ENCODE measurements around the gene ZSCAN32. TPM values are rescaled to one million over a fixed set of nuclear protein-coding genes. Genes with fewer than 3 reads are reported as not detected.

The ZSCAN32 gene
- total RNA-seq, 1 donor: 14.8 TPM

- no peak for DNase-seq (ENCODE audit: insufficient read length, low spot score, missing footprints)
- no peak for TF ChIP-seq CTCF (IDR thresholded peaks at IDR 0.05; ENCODE audit: extremely low read depth, low read depth, low read length)
- no peaks in the 10 kb centered on the region for H3K4me1 ChIP-seq (ENCODE audit: insufficient read depth, low read length)
- no peaks in the 10 kb centered on the region for H3K27me3 ChIP-seq (ENCODE audit: insufficient read depth, low read length)
- no peaks in the 10 kb centered on the region for H4K20me1 ChIP-seq (ENCODE audit: insufficient read depth, low read length)
- no peak overlapping the region for H3K4me2 ChIP-seq (ENCODE audit: insufficient read depth, low read length)
- no peak overlapping the region for H2AFZ ChIP-seq (ENCODE audit: low read length)
- peaks cover 34% of the 10 kb centered on the region for H3K9me3 ChIP-seq (ENCODE audit: low read depth, low read length)
- H3K79me2 ChIP-seq (ENCODE audit: insufficient read depth, low read length): peaks cover 8% of the 10 kb centered on the region
- H3K36me3 ChIP-seq (ENCODE audit: insufficient read depth, low read length): peaks cover 52% of the 10 kb centered on the region
- H3K4me3 ChIP-seq (ENCODE audit: insufficient read depth, low read length): no peak overlapping the region
- no peak overlapping the region for H3K27ac ChIP-seq (ENCODE audit: low read depth, low read length)
These were observed 7.9 kb upstream of the ZSCAN32 start for GRCh38 chr16:3408561-3409197.

GRCh38 chr16:3401719-3402397, 1.1 kb upstream of the ZSCAN32 start:
- H3K27me3 ChIP-seq (ENCODE audit: insufficient read depth, low read length): no peaks in the 10 kb centered on the region
- H3K9me3 ChIP-seq (ENCODE audit: low read depth, low read length): peaks cover 5% of the 10 kb centered on the region
- H3K4me3 ChIP-seq (ENCODE audit: insufficient read depth, low read length): peak overlapping the region; percentile 98
- H3K79me2 ChIP-seq (ENCODE audit: insufficient read depth, low read length): peaks cover 53% of the 10 kb centered on the region
- peak overlapping the region; percentile 72 for H3K27ac ChIP-seq (ENCODE audit: low read depth, low read length)
- no peak for TF ChIP-seq CTCF (IDR thresholded peaks at IDR 0.05; ENCODE audit: extremely low read depth, low read depth, low read length)
- H3K4me1 ChIP-seq (ENCODE audit: insufficient read depth, low read length): peaks cover 13% of the 10 kb centered on the region
- H4K20me1 ChIP-seq (ENCODE audit: insufficient read depth, low read length): peaks cover 4% of the 10 kb centered on the region
- peak; percentile 79 for DNase-seq (ENCODE audit: insufficient read length, low spot score, missing footprints)
- peak overlapping the region; percentile 95 for H2AFZ ChIP-seq (ENCODE audit: low read length)
- H3K36me3 ChIP-seq (ENCODE audit: insufficient read depth, low read length): peaks cover 45% of the 10 kb centered on the region
- peak overlapping the region; percentile 90 for H3K4me2 ChIP-seq (ENCODE audit: insufficient read depth, low read length)

- Histone ChIP-seq H3K4me2 (ENCODE audit: insufficient read depth, low read length) (peak overlapping the region; percentile 93), H3K4me1 (ENCODE audit: insufficient read depth, low read length) (peaks cover 13% of the 10 kb centered on the region), H3K36me3 (ENCODE audit: insufficient read depth, low read length) (peaks cover 47% of the 10 kb centered on the region), H3K4me3 (ENCODE audit: insufficient read depth, low read length) (peak overlapping the region; percentile 98), H3K27me3 (ENCODE audit: insufficient read depth, low read length) (no peaks in the 10 kb centered on the region), H3K9me3 (ENCODE audit: low read depth, low read length) (peaks cover 3% of the 10 kb centered on the region), H4K20me1 (ENCODE audit: insufficient read depth, low read length) (peaks cover 4% of the 10 kb centered on the region), H2AFZ (ENCODE audit: low read length) (peak overlapping the region; percentile 85), H3K79me2 (ENCODE audit: insufficient read depth, low read length) (peaks cover 61% of the 10 kb centered on the region), H3K27ac (ENCODE audit: low read depth, low read length) (peak overlapping the region; percentile 83)
- no peak for TF ChIP-seq CTCF (IDR thresholded peaks at IDR 0.05; ENCODE audit: extremely low read depth, low read depth, low read length)
- DNase-seq (ENCODE audit: insufficient read length, low spot score, missing footprints): peak; percentile 76
These were observed 392 bp downstream of the ZSCAN32 start for GRCh38 chr16:3400446-3400778.

- TF ChIP-seq CTCF (IDR thresholded peaks at IDR 0.05; ENCODE audit: extremely low read depth, low read depth, low read length): no peak
- Histone ChIP-seq H3K27ac (ENCODE audit: low read depth, low read length) (no peak overlapping the region), H4K20me1 (ENCODE audit: insufficient read depth, low read length) (peaks cover 5% of the 10 kb centered on the region), H3K36me3 (ENCODE audit: insufficient read depth, low read length) (peaks cover 52% of the 10 kb centered on the region), H3K4me3 (ENCODE audit: insufficient read depth, low read length) (no peak overlapping the region), H2AFZ (ENCODE audit: low read length) (no peak overlapping the region), H3K9me3 (ENCODE audit: low read depth, low read length) (peaks cover 11% of the 10 kb centered on the region), H3K27me3 (ENCODE audit: insufficient read depth, low read length) (no peaks in the 10 kb centered on the region), H3K4me1 (ENCODE audit: insufficient read depth, low read length) (no peaks in the 10 kb centered on the region), H3K79me2 (ENCODE audit: insufficient read depth, low read length) (peaks cover 22% of the 10 kb centered on the region), H3K4me2 (ENCODE audit: insufficient read depth, low read length) (no peak overlapping the region)
- DNase-seq (ENCODE audit: insufficient read length, low spot score, missing footprints): no peak
These were observed 11.0 kb downstream of the ZSCAN32 start for GRCh38 chr16:3389663-3390338.
